ENCODE measurements around the gene GDPD1. TPM values are rescaled to one million over a fixed set of nuclear protein-coding genes. Genes with fewer than 3 reads are reported as not detected.

Gene GDPD1
- total RNA-seq, 1 donor from 2014 or later: 17.8 TPM

DNA sequence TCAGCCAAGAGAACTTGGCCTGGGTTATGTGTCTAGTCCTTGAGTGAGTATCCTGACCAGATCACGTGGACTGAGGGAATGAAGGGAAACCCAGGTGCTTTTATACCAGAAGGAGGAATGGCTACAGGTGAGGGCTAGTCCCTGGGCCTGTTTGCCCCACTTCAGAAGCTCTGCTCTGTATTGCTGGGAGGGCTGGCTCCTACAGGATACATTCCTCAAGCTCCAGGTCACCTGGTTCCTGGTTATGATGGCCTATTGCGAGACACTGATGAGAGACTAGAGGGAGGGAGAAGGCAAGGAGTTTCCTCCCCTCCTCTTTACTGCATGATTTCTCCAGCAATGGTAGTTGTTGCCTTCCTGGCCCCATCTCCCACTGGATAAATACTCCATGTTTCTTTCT is 29.5 kb upstream of the GDPD1 start:
- no peaks in the 10 kb centered on the region for H4K20me1 ChIP-seq (ENCODE audit: low read depth)
- peaks cover 27% of the 10 kb centered on the region for H3K36me3 Mint-ChIP-seq

DNA sequence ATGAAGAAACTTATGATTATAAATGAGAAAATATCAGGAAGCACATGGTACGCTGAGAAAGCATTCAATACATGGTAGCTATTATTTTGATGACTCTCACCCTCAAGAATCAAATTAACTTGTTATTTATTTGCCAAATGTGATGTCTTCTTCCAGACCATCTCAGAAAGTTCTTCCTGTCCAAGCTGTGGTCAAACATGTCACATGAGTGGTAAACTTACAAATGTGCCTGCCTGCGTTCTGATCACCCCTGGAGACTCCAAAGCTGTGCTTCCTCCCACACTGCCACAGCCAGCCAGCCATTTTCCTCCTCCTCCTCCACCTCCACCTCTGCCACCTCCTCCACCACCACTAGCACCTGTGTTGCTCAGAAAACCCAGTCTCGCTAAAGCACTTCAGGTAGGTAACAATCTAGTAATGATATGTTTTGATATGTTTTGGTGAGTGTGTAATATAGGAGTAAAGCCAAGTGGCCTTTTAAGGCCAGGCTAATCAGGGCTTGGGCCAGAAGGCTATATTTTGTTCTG is 26.9 kb upstream of the GDPD1 start:
- no peaks in the 10 kb centered on the region for H3K27me3 ChIP-seq
- Mint-ChIP-seq H3K36me3 (peaks cover 22% of the 10 kb centered on the region), H3K4me3 (no peak overlapping the region), H3K9me3 (no peaks in the 10 kb centered on the region), H3K27ac (peak overlapping the region; percentile 47), H3K4me1 (peaks cover 18% of the 10 kb centered on the region), H3K27me3 (ENCODE audit: insufficient read depth, low read depth) (peaks cover 3% of the 10 kb centered on the region)
- H3K79me2 ChIP-seq (ENCODE audit: low read depth): no peaks in the 10 kb centered on the region
- H3K9me3 ChIP-seq (ENCODE audit: low read depth): no peaks in the 10 kb centered on the region
- H3K27ac ChIP-seq: peak overlapping the region; percentile 83
- H2AFZ ChIP-seq (replicated peaks): no peak overlapping the region
- DNase-seq (ENCODE audit: low spot score): no peak
- TF ChIP-seq EZH2 (IDR thresholded peaks at IDR 0.05): no peak
- TF ChIP-seq EZH2phosphoT487 (IDR thresholded peaks at IDR 0.05): no peak
- TF ChIP-seq, protein P1, sequence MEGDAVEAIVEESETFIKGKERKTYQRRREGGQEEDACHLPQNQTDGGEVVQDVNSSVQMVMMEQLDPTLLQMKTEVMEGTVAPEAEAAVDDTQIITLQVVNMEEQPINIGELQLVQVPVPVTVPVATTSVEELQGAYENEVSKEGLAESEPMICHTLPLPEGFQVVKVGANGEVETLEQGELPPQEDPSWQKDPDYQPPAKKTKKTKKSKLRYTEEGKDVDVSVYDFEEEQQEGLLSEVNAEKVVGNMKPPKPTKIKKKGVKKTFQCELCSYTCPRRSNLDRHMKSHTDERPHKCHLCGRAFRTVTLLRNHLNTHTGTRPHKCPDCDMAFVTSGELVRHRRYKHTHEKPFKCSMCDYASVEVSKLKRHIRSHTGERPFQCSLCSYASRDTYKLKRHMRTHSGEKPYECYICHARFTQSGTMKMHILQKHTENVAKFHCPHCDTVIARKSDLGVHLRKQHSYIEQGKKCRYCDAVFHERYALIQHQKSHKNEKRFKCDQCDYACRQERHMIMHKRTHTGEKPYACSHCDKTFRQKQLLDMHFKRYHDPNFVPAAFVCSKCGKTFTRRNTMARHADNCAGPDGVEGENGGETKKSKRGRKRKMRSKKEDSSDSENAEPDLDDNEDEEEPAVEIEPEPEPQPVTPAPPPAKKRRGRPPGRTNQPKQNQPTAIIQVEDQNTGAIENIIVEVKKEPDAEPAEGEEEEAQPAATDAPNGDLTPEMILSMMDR (IDR thresholded peaks at IDR 0.05): no peak
- no peak overlapping the region for H3K4me2 ChIP-seq
- H3K36me3 ChIP-seq: peaks cover 23% of the 10 kb centered on the region
- peaks cover 9% of the 10 kb centered on the region for H3F3A ChIP-seq (ENCODE audit: low read depth)
- H3K4me3 ChIP-seq: no peak overlapping the region
- no peak overlapping the region for H3K9ac ChIP-seq
- H3K4me1 ChIP-seq: peaks cover 6% of the 10 kb centered on the region
- H4K20me1 ChIP-seq (ENCODE audit: low read depth): no peaks in the 10 kb centered on the region

More for the DNA sequence above, 29.5 kb upstream of the GDPD1 start:
- no peaks in the 10 kb centered on the region for H3K27me3 ChIP-seq
- TF ChIP-seq EZH2 (IDR thresholded peaks at IDR 0.05) (no peak), EZH2phosphoT487 (IDR thresholded peaks at IDR 0.05) (no peak)
- TF ChIP-seq, protein P1 (IDR thresholded peaks at IDR 0.05): no peak
- H2AFZ ChIP-seq (replicated peaks): no peak overlapping the region
- Mint-ChIP-seq H3K9me3 (no peaks in the 10 kb centered on the region), H3K4me1 (peaks cover 18% of the 10 kb centered on the region), H3K27ac (peak overlapping the region; percentile 78), H3K27me3 (ENCODE audit: insufficient read depth, low read depth) (peaks cover 3% of the 10 kb centered on the region), H3K4me3 (no peak overlapping the region)
- no peak overlapping the region for H3K4me3 ChIP-seq
- no peak for DNase-seq (ENCODE audit: low spot score)
- H3K9ac ChIP-seq: no peak overlapping the region
- H3K9me3 ChIP-seq (ENCODE audit: low read depth): no peaks in the 10 kb centered on the region
- H3K79me2 ChIP-seq (ENCODE audit: low read depth): no peaks in the 10 kb centered on the region
- H3F3A ChIP-seq (ENCODE audit: low read depth): peaks cover 9% of the 10 kb centered on the region
- H3K4me2 ChIP-seq: no peak overlapping the region
- no peak overlapping the region for H3K27ac ChIP-seq
- H3K4me1 ChIP-seq: peaks cover 6% of the 10 kb centered on the region
- peaks cover 20% of the 10 kb centered on the region for H3K36me3 ChIP-seq

DNA sequence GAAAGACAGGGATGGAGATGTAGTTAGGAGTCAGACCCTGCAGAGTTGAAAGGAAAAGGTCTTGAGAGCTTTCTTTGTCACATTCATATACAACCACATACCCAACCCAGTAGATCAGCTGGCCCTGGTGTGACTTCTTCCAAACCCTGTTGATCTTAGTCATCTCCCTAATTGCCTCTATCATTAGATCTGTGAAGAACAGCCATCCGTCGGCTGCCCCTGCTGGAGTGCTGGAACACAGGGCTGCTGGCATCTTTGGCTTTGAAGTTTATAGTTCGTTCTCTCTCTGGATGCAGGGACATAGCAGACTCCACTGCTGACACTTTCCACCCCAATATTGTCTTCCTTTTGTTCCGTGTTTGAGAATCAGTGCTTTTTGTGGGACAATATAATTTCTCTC is 20.9 kb upstream of the GDPD1 start:
- H3F3A ChIP-seq (ENCODE audit: low read depth): no peaks in the 10 kb centered on the region
- peaks cover 20% of the 10 kb centered on the region for H3K36me3 Mint-ChIP-seq

More for the DNA sequence above, 20.9 kb upstream of the GDPD1 start:
- Mint-ChIP-seq H3K27me3 (ENCODE audit: insufficient read depth, low read depth) (no peaks in the 10 kb centered on the region), H3K9me3 (no peaks in the 10 kb centered on the region), H3K27ac (no peak overlapping the region), H3K4me1 (peaks cover 4% of the 10 kb centered on the region), H3K4me3 (no peak overlapping the region)
- Histone ChIP-seq H3K9me3 (ENCODE audit: low read depth) (no peaks in the 10 kb centered on the region), H3K4me1 (no peaks in the 10 kb centered on the region), H3K79me2 (ENCODE audit: low read depth) (no peaks in the 10 kb centered on the region), H3K27me3 (no peaks in the 10 kb centered on the region), H3K4me2 (no peak overlapping the region), H3K27ac (no peak overlapping the region), H3K36me3 (peaks cover 16% of the 10 kb centered on the region), H3K9ac (no peak overlapping the region), H2AFZ (replicated peaks) (no peak overlapping the region), H4K20me1 (ENCODE audit: low read depth) (no peaks in the 10 kb centered on the region), H3K4me3 (no peak overlapping the region)
- TF ChIP-seq EZH2phosphoT487 (IDR thresholded peaks at IDR 0.05) (no peak), EZH2 (IDR thresholded peaks at IDR 0.05) (no peak)
- TF ChIP-seq, protein P1 (IDR thresholded peaks at IDR 0.05): no peak
- DNase-seq (ENCODE audit: low spot score): no peak
